HG03520 (cell line): ENCODE results near the gene OLIG1.

Experiments
- ATAC-seq: cut with Tn5 transposase; IDR thresholded peaks from one replicate; pipeline ENCODE4 v1.9.1; 2021; ENCODE audit warnings: mild to moderate bottlenecking, moderate library complexity; ENCODE audit not compliant: unreplicated experiment

OLIG1 gene

DNA sequence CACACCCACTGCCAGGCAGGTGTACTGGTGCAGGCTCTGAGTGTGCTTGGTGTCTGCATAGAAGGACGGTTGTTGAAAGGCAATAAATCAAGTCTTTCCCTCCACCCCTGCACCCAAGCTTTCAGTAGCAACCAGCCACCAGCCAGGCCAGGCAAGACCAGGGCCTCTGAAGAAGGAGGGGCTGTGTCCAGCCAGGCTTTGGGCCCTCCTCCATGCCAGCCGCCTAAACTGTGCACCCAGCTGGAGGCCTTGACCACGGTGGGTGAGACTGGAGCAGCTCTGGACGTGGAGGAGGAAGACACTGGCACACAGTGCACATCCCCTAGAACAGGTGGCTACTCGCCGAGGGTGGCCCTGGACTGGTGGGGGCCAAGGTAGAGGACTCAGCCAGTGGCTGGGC, 39.3 kb upstream of the OLIG1 start:
- no peak for ATAC-seq

DNA sequence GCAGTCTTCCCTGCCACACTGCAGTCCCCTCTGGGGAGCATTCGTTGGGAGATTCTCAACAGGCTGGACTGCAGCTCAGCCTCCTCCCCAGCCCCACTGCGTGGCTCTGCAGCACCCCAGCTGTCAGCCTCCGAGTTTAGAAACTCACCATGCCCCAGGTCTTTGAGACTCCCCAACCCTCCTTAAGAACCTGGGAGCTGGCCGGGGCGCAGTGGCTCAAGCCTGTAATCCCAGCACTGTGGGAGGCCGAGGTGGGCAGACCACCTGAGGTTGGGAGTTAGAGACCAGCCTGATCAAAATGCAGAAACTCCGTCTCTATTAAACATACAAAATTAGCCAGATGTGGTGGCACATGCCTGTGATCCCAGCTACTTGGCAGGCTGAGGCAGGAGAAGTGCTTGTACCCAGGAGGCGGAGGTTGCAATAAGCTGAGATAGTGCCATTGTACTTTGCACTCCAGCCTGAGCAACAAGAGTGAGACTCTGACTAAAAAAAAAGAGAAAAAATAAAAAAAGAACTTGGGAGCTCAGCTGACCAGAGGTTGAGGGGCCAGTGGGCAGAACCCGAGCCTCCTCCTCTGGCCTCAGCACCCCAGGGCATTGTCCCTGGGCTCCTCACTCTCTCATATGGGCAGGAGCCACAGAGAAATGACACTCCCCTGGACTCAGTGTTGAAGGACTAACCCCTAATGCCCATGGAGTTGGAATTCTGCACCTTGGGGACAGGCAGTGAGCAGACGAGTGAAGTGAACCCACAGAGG, 38.6 kb upstream of the OLIG1 start:
- no peak for ATAC-seq

DNA sequence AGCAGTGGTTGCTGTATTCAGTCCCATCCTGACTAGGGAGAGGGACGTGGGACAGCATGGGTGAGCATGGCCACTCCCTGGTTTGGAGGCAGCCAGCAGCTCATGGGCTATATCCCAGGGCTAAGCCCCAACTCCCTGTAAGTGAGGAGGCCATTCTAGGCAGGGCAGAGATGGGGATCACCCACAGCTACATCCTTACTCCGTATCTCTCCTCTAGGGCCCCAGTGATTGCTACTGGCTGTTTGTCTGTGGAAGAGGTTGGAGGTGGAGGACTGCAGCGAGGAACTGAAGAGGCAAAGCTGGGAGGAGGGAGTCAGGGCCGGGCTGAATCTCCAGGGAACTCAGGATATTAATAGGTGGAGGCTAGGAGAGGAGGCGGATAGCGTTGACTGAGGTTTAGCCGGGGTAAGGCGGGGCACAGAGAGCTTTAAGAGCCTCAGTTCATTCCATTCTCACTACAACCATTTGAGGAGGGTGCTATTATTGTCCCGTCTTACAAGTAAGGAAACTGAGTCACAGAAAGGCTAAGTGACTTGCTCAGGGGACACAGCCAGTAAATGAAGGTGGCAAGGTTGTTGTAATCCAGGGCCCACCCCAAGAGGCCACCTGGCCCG, 37.4 kb upstream of the OLIG1 start:
- ATAC-seq = no peak

DNA sequence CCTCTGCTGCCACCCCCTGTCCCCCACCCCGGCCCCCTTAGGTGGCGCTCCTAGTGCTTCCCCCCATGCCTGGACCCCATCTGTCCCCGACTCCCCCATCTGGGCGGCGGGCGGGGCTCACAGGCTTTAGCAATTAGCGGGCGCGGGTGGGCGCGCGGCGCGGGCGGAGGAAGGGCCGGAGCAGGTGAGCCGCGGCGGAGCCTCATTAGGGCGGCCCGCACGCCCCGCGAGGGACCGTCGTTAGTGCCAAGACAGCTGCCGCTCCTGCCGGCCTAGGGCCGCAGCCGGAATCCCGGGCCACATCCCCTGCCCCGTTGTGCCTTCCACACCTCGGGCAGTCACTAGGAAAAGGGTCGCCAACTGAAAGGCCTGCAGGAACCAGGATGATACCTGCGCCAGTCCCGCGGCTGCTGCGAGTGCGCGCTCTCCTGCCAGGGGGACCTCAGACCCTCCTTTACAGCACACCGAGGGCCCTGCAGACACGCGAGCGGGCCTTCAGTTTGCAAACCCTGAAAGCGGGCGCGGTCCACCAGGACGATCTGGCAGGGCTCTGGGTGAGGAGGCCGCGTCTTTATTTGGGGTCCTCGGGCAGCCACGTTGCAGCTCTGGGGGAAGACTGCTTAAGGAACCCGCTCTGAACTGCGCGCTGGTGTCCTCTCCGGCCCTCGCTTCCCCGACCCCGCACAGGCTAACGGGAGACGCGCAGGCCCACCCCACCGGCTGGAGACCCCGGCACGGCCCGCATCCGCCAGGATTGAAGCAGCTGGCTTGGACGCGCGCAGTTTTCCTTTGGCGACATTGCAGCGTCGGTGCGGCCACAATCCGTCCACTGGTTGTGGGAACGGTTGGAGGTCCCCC, 36.6 kb upstream of the OLIG1 start:
- no peak for ATAC-seq

DNA sequence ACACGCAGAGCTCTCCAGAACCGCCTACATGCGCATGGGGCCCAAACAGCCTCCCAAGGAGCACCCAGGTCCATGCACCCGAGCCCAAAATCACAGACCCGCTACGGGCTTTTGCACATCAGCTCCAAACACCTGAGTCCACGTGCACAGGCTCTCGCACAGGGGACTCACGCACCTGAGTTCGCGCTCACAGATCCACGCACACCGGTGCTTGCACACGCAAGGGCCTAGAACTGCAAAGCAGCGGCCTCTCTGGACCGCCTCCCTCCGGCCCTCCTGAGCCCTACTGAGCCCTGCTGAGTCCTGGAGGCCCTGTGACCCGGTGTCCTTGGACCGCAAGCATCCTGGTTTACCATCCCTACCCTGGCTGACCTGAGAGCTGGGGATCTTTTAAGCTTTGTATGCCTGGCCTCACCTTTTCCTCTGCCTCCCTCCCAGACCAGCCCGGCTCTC, 36.0 kb upstream of the OLIG1 start:
- no peak for ATAC-seq

DNA sequence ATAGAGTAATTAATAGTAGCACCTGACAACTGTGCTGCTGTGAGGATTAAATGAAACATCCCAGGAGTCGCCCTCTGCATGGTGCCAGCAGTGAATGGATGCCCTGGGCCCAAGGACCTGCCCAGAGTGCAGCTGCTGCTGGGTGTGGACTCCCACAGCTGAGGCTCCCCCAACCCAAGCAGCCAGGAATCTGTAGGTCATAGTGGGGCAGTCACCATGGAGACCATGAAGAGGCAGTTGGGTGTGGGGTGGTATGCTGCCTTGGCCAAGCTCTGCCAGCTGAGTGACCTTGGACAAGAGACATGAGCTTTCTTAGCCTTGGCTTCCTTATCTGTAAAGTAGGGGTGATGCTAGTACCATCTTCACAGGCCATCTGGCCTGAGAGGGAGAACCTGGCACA, 34.8 kb upstream of the OLIG1 start:
- no peak for ATAC-seq

DNA sequence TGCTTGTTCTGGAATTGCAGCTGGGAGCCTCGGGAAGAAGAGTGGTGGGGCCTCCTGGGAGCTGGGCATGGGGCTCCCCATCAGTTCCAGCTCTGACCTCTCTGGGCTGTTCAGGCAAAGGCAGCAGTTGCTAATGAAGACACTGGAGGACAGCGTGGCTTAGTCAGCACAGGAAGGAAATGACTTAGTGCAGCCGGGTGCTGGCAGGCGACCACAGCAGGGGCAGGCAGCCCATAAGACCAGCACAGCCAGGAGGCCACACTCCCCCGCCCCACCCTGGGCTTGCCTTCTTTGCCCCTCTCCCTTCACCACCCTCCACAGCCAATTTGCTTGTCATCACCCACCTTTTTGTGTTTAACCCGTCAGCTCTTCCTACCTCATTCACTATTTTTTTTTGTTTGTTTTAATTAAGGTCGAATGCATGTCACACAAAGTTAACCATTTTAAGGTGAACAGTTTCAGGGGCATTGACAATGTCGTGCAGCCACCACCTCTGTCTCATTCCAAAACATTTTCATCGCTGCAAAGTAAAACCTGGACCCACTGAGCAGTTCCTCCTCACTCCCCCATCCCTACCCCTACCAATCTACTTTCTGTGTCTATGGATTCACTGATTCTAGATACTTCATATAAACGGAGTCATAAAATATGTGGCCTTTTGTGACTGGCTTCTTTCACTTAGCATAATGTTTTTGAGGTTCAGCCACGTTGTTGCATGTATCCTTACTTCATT, 33.3 kb upstream of the OLIG1 start:
- no peak for ATAC-seq

DNA sequence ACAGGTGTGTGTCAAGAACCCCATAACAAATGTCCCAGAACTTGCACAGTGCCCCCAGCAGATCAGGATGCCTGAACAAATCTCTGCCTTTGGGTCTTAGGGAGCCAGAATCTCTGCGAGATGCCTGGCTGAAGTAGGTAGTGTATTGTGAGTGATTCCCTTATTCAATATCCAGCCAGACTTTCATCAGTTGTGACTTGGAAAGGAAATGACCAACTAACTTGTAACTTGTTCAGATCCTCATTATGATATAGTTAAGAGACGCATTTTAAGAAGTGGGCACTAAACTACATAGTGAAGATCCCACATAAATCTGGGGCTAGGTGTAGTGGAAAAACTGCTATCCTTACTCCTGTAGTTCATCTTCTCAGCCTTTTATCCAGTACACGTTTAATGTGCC, 32.4 kb upstream of the OLIG1 start:
- no peak for ATAC-seq

DNA sequence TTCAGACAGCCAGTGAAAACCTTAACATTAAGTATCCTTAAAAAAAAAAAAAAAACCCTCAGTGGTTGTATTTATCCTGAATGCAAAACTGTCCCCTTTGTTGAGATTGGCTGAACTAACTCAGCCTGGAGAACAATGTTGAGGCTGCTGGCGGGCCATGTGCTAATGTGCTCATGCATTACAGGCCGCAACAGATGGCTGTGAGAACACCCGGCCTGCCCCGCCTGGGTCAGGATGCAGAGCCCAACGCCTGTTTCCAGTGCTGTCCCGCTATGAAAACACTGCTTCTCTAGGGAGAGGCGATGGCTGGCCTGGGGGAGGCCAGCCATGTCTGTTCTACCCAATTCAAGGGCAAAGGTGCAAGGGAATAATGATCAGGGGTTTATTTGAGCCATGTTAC, 30.4 kb upstream of the OLIG1 start:
- no peak for ATAC-seq

DNA sequence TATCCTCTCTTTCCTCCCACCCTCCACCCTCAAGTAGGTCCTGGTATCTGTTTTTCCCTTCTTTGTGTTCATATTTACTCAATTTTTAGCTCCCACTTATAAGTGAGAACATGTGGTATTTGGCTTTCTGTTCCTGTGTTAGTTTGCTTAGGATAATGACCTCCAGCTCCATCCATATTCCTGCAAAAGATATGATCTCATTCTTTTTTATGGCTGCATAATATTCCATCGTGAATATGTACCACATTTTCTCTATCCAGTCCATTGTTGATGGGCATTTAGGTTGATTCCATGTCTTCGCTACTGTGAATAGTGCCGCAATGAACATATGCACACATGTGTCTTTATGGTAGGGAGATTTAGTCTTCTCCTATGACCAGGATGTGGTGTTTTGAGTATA, 29.7 kb upstream of the OLIG1 start:
- ATAC-seq = no peak

DNA sequence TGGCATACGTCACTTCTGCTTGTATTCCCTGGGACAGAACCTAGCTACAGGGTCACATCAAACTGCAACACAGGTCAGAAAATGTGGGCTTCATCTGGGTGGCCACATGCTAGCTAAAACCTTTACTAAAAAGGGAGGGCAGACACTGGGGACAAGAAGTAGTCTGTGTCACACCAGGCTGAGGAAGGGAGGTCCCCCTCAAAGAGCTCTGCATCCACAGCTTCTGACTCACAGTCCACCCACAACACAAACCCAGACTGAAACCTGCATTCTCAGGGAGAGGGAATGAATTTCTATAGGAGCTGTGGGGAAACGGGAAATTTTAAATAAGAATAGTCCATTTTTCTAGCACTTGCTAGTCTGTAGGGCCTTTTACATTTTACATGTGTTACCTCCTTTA, 28.0 kb upstream of the OLIG1 start:
- ATAC-seq = no peak

DNA sequence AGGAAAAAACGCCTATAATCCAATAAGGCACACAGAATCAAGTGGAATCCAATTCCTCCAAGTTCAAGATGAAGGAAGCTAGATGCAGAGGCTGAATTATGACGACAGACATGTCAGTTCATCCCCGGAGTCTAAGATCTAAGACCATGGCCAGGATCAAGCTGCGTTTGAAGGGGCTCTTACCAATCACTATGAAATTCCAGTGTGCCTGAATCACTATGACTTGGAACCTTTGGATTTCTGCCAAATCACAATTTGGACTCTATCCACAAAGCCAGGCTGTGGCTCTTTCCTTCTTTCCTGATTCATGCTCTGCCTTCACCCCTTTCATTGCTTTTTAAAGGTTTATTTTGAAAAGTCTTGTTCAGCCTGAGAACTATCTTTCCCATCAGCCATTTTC, 27.1 kb upstream of the OLIG1 start:
- ATAC-seq = no peak

DNA sequence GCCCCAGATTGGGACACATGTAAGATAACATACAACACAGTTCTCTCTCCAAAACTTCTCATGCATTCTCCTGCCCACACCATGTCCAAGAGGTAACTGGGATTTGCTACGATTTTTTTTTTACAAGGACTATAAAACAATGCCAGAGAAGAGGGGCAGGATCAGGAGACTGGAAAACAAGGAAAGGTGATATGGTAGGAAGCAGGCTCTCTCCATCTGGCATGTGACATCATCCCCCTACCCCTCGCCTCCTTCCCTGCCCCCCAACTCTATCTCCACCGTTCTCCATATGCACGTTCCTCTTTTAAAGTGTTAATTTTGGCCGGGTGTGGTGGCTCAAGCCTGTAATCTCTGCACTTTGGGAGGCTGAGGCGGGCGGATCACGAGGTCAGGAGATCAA, 23.5 kb upstream of the OLIG1 start:
- no peak for ATAC-seq

DNA sequence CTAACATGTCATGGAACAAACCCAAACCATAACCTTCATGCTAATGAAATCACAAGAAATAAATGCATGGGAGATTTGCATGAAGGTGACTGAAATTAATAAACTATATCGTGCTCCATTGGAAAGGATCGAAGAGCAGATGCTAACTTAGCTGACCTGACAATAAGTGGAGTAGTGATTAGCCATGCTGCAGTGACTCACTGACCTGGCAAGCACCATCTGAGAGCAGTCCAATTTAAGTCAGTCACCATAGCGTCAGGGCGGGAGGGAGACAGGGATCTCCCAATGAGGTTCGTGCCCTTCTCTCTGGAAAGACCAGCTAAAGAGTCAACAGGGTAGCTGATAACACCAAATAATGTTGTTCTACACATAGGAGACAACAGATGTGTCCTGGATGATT, 22.7 kb upstream of the OLIG1 start:
- no peak for ATAC-seq

DNA sequence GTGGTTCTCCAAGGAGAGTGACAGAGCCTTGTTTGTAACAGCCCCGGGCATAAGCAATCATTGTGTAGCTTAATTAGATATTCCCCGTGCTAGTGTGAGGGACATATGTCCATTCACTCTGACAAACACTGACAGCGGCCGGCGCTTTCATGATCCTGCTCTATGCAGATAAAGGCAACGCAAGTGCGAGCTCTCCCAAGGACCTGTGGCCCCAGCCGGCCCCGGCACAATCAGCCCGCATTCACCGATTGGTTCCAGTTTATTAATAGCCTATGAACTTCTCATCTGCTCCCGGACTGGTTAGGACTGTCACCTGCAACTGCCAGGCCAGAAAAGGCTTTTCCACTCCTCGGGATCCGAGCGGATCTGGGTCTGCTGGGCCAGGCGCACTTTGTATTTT, 18.0 kb upstream of the OLIG1 start:
- no peak for ATAC-seq

DNA sequence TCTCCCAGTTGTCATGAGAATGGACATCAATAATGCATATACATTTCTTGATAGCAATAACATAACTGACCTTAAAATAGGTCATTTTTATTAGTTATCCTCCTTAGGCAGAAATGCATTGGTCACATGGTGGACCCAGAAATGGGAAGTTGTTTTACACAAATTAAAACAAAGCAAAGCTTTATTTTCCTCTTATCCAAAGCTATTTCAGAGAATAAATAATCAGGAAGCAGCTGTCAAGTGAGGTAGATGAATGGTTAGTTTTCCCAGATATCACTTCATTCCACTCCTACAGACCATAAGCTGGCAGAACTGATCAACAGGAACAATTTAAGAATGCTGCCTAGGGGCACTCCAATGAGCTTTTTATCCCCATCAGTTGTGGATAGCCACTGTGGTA, 16.0 kb upstream of the OLIG1 start:
- no peak for ATAC-seq

DNA sequence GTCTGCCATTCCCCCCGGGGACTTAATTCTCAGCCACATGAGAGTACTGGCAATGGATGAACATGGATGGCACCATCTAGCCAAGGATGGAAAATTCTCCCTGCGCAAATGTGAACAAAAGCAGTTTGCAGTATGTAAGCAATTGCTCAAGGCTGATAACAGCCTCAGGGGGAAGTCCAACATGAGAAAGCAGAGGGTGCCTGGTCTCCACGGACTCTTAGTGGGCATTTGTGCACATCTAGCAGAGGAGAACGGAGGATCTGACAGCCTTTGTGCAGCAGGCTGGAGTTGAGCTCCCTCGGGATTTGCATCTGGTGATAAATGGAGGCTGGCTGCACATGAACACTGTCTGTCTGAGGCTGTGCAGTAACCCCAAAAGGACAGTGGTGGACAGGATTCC, 13.9 kb upstream of the OLIG1 start:
- no peak for ATAC-seq

DNA sequence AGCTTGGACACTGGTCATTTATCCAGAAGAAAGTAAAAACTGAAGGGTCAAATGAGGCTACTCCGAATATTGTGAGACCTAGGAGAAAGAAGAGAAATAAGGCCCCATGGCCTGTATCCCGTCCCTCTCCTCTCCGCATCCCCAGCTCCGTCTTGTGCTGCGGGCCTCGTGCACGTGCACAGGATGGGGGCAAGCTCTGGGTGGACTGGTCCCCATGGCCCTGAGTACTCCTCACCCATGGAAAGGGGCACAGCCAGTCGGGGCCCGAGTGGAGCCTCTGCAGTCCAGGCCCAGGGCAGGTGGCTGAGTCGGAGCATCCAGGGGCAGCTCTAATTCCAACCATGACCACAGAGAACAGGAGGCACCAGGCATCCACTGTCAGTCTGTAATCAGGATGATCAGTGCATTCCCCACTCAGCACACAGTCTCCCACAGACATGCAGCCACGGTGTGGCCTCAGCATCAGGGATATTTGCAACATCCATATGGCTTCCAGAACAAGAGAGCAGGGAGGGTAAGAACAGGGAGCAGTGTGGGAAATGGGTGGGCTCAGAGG, 12.5 kb upstream of the OLIG1 start:
- no peak for ATAC-seq

DNA sequence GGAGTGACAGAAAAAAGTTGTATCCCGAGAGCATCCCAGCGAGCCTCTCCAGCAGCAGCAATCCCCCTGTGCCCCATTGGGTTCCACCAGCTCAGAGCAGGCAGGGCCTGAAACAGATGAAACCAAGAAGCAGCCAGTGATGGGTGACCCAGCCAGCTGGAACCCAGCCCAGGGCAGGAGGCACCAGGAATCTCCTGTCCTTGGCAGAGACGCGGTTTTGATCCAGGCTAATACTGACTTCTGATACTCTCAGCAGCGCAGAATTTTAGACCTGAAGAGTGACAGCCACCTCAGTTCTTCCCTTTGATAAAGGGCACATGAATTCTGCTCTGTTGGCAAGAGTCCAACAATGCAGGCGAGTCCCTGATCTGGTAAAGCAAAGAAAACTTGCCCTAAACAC, 11.4 kb upstream of the OLIG1 start:
- no peak for ATAC-seq

DNA sequence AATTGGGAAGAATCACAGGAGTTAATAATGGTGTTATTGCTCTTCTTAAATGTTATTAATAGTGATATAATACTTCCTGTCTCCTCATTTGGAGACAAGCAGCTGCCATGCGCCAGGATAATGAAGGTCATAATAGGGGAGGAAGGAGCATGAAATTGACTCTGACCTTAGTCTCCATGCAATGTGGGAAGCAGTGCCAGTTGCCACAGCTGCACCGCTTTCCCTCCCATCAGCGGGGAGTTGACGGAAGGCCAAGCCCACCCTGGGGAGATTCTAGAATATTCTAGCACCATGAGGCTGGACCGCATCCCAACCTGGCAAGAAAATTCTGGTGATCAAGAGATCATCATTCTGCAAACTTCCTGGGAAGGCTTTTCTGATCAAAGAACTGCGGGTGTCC, 11.0 kb upstream of the OLIG1 start:
- no peak for ATAC-seq

DNA sequence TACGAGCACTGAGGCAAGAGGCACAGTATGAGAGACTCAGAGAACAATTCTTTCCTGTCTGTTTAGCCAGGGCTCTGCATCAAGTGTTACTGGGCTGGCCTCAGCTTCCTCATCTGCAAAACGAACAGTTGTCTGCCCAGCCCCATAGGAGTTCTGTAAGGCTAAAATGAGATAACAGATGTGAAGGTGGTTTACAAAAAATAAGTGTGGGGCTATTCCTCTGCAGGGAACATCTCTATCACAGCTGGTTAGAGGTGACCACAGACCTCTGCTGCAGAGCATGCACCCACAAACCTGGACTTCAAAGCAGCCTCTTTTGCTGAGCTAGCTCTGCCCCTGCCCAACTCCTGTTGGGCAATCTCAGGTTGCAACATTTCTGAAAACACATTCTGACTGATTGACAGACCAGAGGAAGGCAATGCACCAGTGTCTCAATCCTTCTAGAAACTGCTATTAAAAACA, 10.5 kb upstream of the OLIG1 start:
- ATAC-seq = no peak
